NCI-H226 (cell line): ENCODE data around the gene CDCA5.
A peak's percentile ranks its signal among the peaks of the same experiment; 100 is the strongest.
"Not testable (repeated sequence)": the region's sequence is repeated elsewhere in the genome, so short reads cannot be mapped to it uniquely, and the experiment has no call there.

ENCODE experiments used
- DNase-seq: peaks from one replicate; pipeline ENCODE4 v3.0.0-alpha.2; 2015

The CDCA5 gene

GRCh38 chr11:65118891-65119669 lies 35.2 kb upstream of the CDCA5 start:
- DNase-seq, result not testable (repeated sequence)

- no peak for DNase-seq
These were observed 34.4 kb upstream of the CDCA5 start for GRCh38 chr11:65118097-65118837.

- DNase-seq, result peak; percentile 95
These were observed 33.6 kb upstream of the CDCA5 start, which contains the start of gene ZNHIT2 for GRCh38 chr11:65117206-65118096. TSS of gene ZNHIT2 (minus strand) at chr11:65117701. CDS start at chr11:65117653, 48 bp downstream.

- DNase-seq, result no peak
These were observed 32.7 kb upstream of the CDCA5 start for GRCh38 chr11:65116370-65117205.

GRCh38 chr11:65115361-65116082 lies 31.7 kb upstream of the CDCA5 start:
- DNase-seq, result no peak

- no peak for DNase-seq
These were observed 30.8 kb upstream of the CDCA5 start for GRCh38 chr11:65114538-65115171.

GRCh38 chr11:65113839-65114238 lies 30.0 kb upstream of the CDCA5 start:
- no peak for DNase-seq

- DNase-seq, result no peak
These were observed 29.5 kb upstream of the CDCA5 start for GRCh38 chr11:65113361-65113756.

GRCh38 chr11:65112546-65113360 lies 28.9 kb upstream of the CDCA5 start:
- peak; percentile 51 for DNase-seq

GRCh38 chr11:65111744-65112545 lies 28.1 kb upstream of the CDCA5 start, which contains the start of gene TM7SF2:
TSS of gene TM7SF2 (plus strand) at chr11:65111872. CDS start at chr11:65112016, 144 bp downstream.
- DNase-seq, result peak; percentile 90

- DNase-seq, result no peak
These were observed 27.4 kb upstream of the CDCA5 start for GRCh38 chr11:65111159-65111743.

GRCh38 chr11:65110354-65110861 lies 26.6 kb upstream of the CDCA5 start:
- peak; percentile 72 for DNase-seq

GRCh38 chr11:65109231-65110198 lies 25.7 kb upstream of the CDCA5 start:
- no peak for DNase-seq

GRCh38 chr11:65108469-65109123 lies 24.8 kb upstream of the CDCA5 start:
- DNase-seq, result no peak

- DNase-seq, result no peak
These were observed 24.1 kb upstream of the CDCA5 start for GRCh38 chr11:65107751-65108468.

- no peak for DNase-seq
These were observed 23.2 kb upstream of the CDCA5 start for GRCh38 chr11:65107078-65107477.
